Endothelial cell of umbilical vein (primary cell): ENCODE measurements around the gene CCDC30. TPM values are rescaled to one million over a fixed set of nuclear protein-coding genes. Genes with fewer than 3 reads are reported as not detected.
A peak's percentile ranks its signal among the peaks of the same experiment; 100 is the strongest.

ENCODE experiments used
- BruUV-seq: library from RNA; stranded (reverse); fragments of 400-500 nt; replicated peaks from 2 replicates; lab custom pipeline; 2021; lab: Mats Ljungman, UMichigan
- CTCF ChIA-PET: fragments of 300-600, 350-600 bp; sonication (Branson Sonifier 250); formaldehyde crosslinking; loops from one replicate; lab custom pipeline; 2021; ENCODE audit warnings: antibody characterized with exemption, inconsistent platforms; lab: Charles Lee
- POLR2A ChIA-PET: fragments of 300-600, 350-600 bp; sonication (Branson Sonifier 250); formaldehyde crosslinking; loops from one replicate; lab custom pipeline; 2021; ENCODE audit warnings: antibody characterized with exemption, inconsistent platforms; lab: Charles Lee
- DNase-seq: peaks from one replicate; pipeline ENCODE4 v3.0.0-alpha.2; 2011; ENCODE audit warnings: low read depth, low spot score
- FAIRE-seq: peaks from 2 replicates; lab custom pipeline; 2011; peaks lifted over from hg19 to GRCh38; lab: Jason Lieb, UNC
- H2AFZ ChIP-seq: 2 replicates; pipeline ENCODE4 v1.6.0; 2012; ENCODE audit warnings: low read depth, low read length, control low read depth, inconsistent platforms
- H3K27ac ChIP-seq: 2 replicates; pipeline ENCODE4 v1.5.1; 2011; ENCODE audit warnings: low read depth, mild to moderate bottlenecking, control low read depth, low read length, moderate library complexity; ENCODE audit not compliant: insufficient read depth
- H3K27me3 ChIP-seq, 2 experiments: 2 replicates each; pipeline versions ENCODE4 v1.6.0 to v1.6.1; 2011; ENCODE audit warnings: low read length in 2 of 2, mixed read lengths in 1 of 2; ENCODE audit not compliant: control insufficient read depth in 2 of 2, insufficient read depth in 2 of 2
- H3K36me3 ChIP-seq, 2 experiments: 2 replicates in 1 of 2; 3 replicates in 1 of 2; pipeline ENCODE4 v1.5.1; 2011; ENCODE audit warnings: low read length in 2 of 2, mild to moderate bottlenecking in 1 of 2, moderate library complexity in 1 of 2; ENCODE audit not compliant: control insufficient read depth in 2 of 2, insufficient read depth in 2 of 2; ENCODE audit errors: extremely low read depth in 1 of 2
- H3K4me1 ChIP-seq: 3 replicates; pipeline ENCODE4 v1.5.1; 2011; ENCODE audit warnings: mild to moderate bottlenecking, low read length; ENCODE audit not compliant: control insufficient read depth, insufficient read depth; ENCODE audit errors: extremely low read depth
- H3K4me2 ChIP-seq: 2 replicates; pipeline ENCODE4 v1.6.1; 2011; ENCODE audit warnings: low read length, control low read depth, mixed read lengths; ENCODE audit not compliant: insufficient read depth
- H3K4me3 ChIP-seq, 3 experiments: fragments of 200-600 bp in 1 of 3; sonication (generic), shearing (Covaris generic) in 1 of 3; replicated peaks in 1 of 3; 2 replicates each; pipeline ENCODE4 v1.5.1; 2011 to 2016; ENCODE audit warnings: control low read depth in 3 of 3, low read length in 3 of 3, mild to moderate bottlenecking in 2 of 3, inconsistent platforms in 1 of 3, low read depth in 1 of 3, moderate library complexity in 1 of 3; ENCODE audit not compliant: insufficient read depth in 1 of 3
- H3K79me2 ChIP-seq: 2 replicates; pipeline ENCODE4 v1.6.0; 2012; ENCODE audit warnings: low read length, inconsistent platforms; ENCODE audit not compliant: control insufficient read depth, insufficient read depth
- H3K9ac ChIP-seq: replicated peaks from 2 replicates; pipeline ENCODE3; 2011; ENCODE audit warnings: low read length, control low read depth; ENCODE audit not compliant: insufficient read depth; ENCODE audit errors: extremely low read depth
- H3K9me1 ChIP-seq: replicated peaks from 3 replicates; pipeline ENCODE4 v1.6.0; 2011; ENCODE audit warnings: mild to moderate bottlenecking, low read length; ENCODE audit not compliant: control insufficient read depth, insufficient read depth; ENCODE audit errors: extremely low read depth
- H3K9me3 ChIP-seq: replicated peaks from 2 replicates; pipeline ENCODE4 v1.5.1; 2012; ENCODE audit warnings: low read length, inconsistent platforms; ENCODE audit not compliant: control insufficient read depth, insufficient read depth
- H4K20me1 ChIP-seq: replicated peaks from 2 replicates; pipeline ENCODE3; 2011; ENCODE audit warnings: mild to moderate bottlenecking, low read length; ENCODE audit not compliant: control insufficient read depth, insufficient read depth; ENCODE audit errors: extremely low read depth
- CTCF ChIP-seq, 2 donors: IDR thresholded peaks; 1 replicate in 1 of 2; 2 replicates in 1 of 2; pipeline ENCODE4 v1.5.1; 2011; ENCODE audit warnings: low read length in 2 of 2, mild to moderate bottlenecking in 2 of 2, moderate library complexity in 2 of 2, control low read depth in 1 of 2, inconsistent platforms in 1 of 2, low read depth in 1 of 2; ENCODE audit not compliant: insufficient read depth in 1 of 2; ENCODE audit errors: extremely low read depth in 1 of 2
- EZH2 ChIP-seq: IDR thresholded peaks from 2 replicates; pipeline ENCODE4 v1.6.1; 2012; ENCODE audit warnings: borderline replicate concordance, low read depth, mild to moderate bottlenecking, moderate library complexity, low read length, inconsistent platforms; ENCODE audit not compliant: severe bottlenecking
- FOS ChIP-seq: IDR thresholded peaks from 2 replicates; pipeline ENCODE4 v1.6.1; 2011; ENCODE audit warnings: mild to moderate bottlenecking, low read length, moderate library complexity, borderline replicate concordance; ENCODE audit not compliant: insufficient read depth
- GATA2 ChIP-seq: IDR thresholded peaks from 2 replicates; pipeline ENCODE4 v1.7.0; 2011; ENCODE audit warnings: low read depth, mild to moderate bottlenecking, moderate library complexity, mixed read lengths, low read length; ENCODE audit not compliant: insufficient read length, insufficient read depth
- JUN ChIP-seq: IDR thresholded peaks from 2 replicates; pipeline ENCODE4 v1.6.1; 2011; ENCODE audit warnings: borderline replicate concordance, low read depth; ENCODE audit not compliant: insufficient read length, insufficient read depth
- MYC ChIP-seq: IDR thresholded peaks from one replicate; pipeline ENCODE4 v1.6.1; 2011; ENCODE audit warnings: mild to moderate bottlenecking, low read depth, low read length
- POLR2A ChIP-seq: IDR thresholded peaks from 2 replicates; pipeline ENCODE4 v1.6.1; 2012; ENCODE audit warnings: low read depth, mild to moderate bottlenecking, control low read depth, low read length
- POLR2AphosphoS5 ChIP-seq: IDR thresholded peaks from 2 replicates; pipeline ENCODE4 v1.6.1; 2012; ENCODE audit warnings: low read depth, mild to moderate bottlenecking, control low read depth, low read length, moderate library complexity; ENCODE audit not compliant: insufficient read depth
- dilution Hi-C: fragments of 300-500 bp; cut with MboI; formaldehyde crosslinking; loops from one replicate; pipeline ENCODE4 v1.15.0; 2019; ENCODE audit warnings: low sequenced_read_pairs; ENCODE audit not compliant: extremely low pct_ligation_motif_present
- intact Hi-C: fragments of 100-400 bp; cut with micrococcal nuclease; formaldehyde crosslinking; loops from one replicate; pipeline ENCODE4 v1.10.0; 2022
- polyA plus RNA-seq, 4 experiments: library from polyadenylated mRNA; depleted of rRNA in 3 of 4; stranded (reverse) in 3 of 4; unstranded in 1 of 4; fragments of >200 nt; gene quantifications; 2 replicates each; pipeline versions ENCODE4 v1.2.1 to v1.2.3, GENCODE V29; 2011 to 2012; ENCODE audit warnings: missing spikeins in 1 of 4
- total RNA-seq: library from RNA; stranded (reverse); gene quantifications from 2 replicates; pipeline ENCODE4 v1.2.3, GENCODE V29; 2021
- TF ChIP-seq, protein P1 (sequence below): IDR thresholded peaks from 2 replicates; pipeline ENCODE4 v1.6.1; 2011; ENCODE audit not compliant: insufficient read depth, insufficient read length

Gene CCDC30
- total and polyA plus RNA-seq, 2 donors (not counting 3 experiments of a cell fraction or from before 2014, with no cell fraction given) = 0.19 to 2.9 TPM

- TSS peak; percentile 95 for BruUV-seq
- H3K27ac ChIP-seq = peak within 1 kb of the TSS; percentile 14
- no peaks in the 10 kb centered on the region for H4K20me1 ChIP-seq
- CTCF ChIA-PET = interaction anchor here (1.0 to 1.5 kb wide), 4 partner anchors 19 to 80 kb away, joined by 4 to 6 read pairs (median 5); partner anchors contain the start of gene YBX1
- peak within 1 kb of the TSS; percentile 82 for H2AFZ ChIP-seq
- DNase-seq (peak; percentile 93), FAIRE-seq (peak; percentile 97)
- intact Hi-C loops (loop anchor here (1.0 to 10.0 kb wide), 5 partner anchors 24 to 483 kb away; partner anchors contain the start of genes C1orf50, CCDC30, FOXJ3 and P3H1), dilution Hi-C loops (no loop called here)
- H3K9me1 ChIP-seq = no peaks in the 10 kb centered on the region
- POLR2A ChIA-PET = interaction anchor here (1.0 kb wide), 1 partner anchor 24 kb away, joined by 10 read pairs; the partner anchor contains the start of gene YBX1
- peak within 1 kb of the TSS; percentile 89 for H3K4me2 ChIP-seq
- TF ChIP-seq POLR2A = peak; percentile 94
- TF ChIP-seq CTCF (IDR thresholded peaks at IDR 0.05; ENCODE audit: extremely low read depth in 1 of 2, insufficient read depth in 1 of 2, low read depth in 1 of 2, low read length in 2 of 2) = no peak
- no peak for TF ChIP-seq MYC
- TF ChIP-seq JUN = no peak
- TF ChIP-seq GATA2 = no peak
- TF ChIP-seq FOS = no peak
- TF ChIP-seq, protein P1, sequence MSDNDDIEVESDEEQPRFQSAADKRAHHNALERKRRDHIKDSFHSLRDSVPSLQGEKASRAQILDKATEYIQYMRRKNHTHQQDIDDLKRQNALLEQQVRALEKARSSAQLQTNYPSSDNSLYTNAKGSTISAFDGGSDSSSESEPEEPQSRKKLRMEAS = peak; percentile 49
- no peak for TF ChIP-seq EZH2
- TF ChIP-seq POLR2AphosphoS5 = peak; percentile 75
- H3K27me3 ChIP-seq = peaks cover 7 to 8% of the 10 kb centered on the region in 2 experiments
- H3K4me3 ChIP-seq = peak within 1 kb of the TSS; percentile 55 to 86 (median 72)
- peaks cover 0 to 4% of the 10 kb centered on the region in 2 experiments for H3K36me3 ChIP-seq
- H3K79me2 ChIP-seq = peaks cover 15% of the 10 kb centered on the region
- H3K9me3 ChIP-seq = no peaks in the 10 kb centered on the region
- peak within 1 kb of the TSS; percentile 66 for H3K9ac ChIP-seq
- peaks cover 14% of the 10 kb centered on the region for H3K4me1 ChIP-seq
Observed at GRCh38 chr1:42657981-42658876, 195.1 kb downstream of the CCDC30 start, which contains the start of gene PPIH. TSS of gene PPIH (plus strand) at chr1:42658423. CDS start at chr1:42658447, 24 bp downstream.
